B cell (primary cell): ENCODE data around the gene PCBP3. TPM values are rescaled to one million over a fixed set of nuclear protein-coding genes. Genes with fewer than 3 reads are reported as not detected.

Experiments used
- ATAC-seq: fragments of 200-7000 bp; cut with Tn5 transposase; one replicate; pipeline ENCODE4 v1.10.0; 2021; ENCODE audit warnings: low read depth, mild to moderate bottlenecking, moderate number of reproducible peaks, moderate library complexity
- CTCF ChIA-PET: fragments of 350-600 bp; sonication (Branson Sonifier 250); formaldehyde crosslinking; loops from one replicate; lab custom pipeline; 2021; ENCODE audit warnings: antibody characterized with exemption, inconsistent platforms; lab: Charles Lee
- POLR2A ChIA-PET: fragments of 350-600 bp; sonication (Branson Sonifier 250); formaldehyde crosslinking; loops from one replicate; lab custom pipeline; 2021; ENCODE audit warnings: antibody characterized with exemption; lab: Charles Lee
- DNase-seq: peaks from one replicate; pipeline ENCODE4 v3.0.0; 2013
- H2AFZ ChIP-seq: 2 replicates; pipeline ENCODE4 v1.6.1; 2012; ENCODE audit warnings: mild to moderate bottlenecking, low read depth, low read length; ENCODE audit not compliant: insufficient read depth, poor library complexity, severe bottlenecking
- H3K27ac ChIP-seq, 2 donors: 1 replicate in 1 of 2; 2 replicates in 1 of 2; pipeline ENCODE4 v1.5.1; 2012 to 2013; ENCODE audit warnings: low read length in 2 of 2, mild to moderate bottlenecking in 2 of 2, moderate library complexity in 1 of 2
- H3K27me3 ChIP-seq, 4 experiments: fragments of 200-600 bp in 1 of 4; sonication (generic) in 1 of 4; replicated peaks in 1 of 4; 1 replicate in 2 of 4; 2 replicates in 2 of 4; pipeline versions ENCODE4 v1.6.1 to v1.7.0; 2013 to 2016; ENCODE audit warnings: low read length in 3 of 4, mild to moderate bottlenecking in 2 of 4, mixed read lengths in 1 of 4, moderate library complexity in 1 of 4; ENCODE audit not compliant: insufficient read depth in 4 of 4, control insufficient read depth in 3 of 4; ENCODE audit errors: control extremely low read depth in 1 of 4
- H3K36me3 ChIP-seq, 2 experiments: replicated peaks in 1 of 2; 1 replicate in 1 of 2; 2 replicates in 1 of 2; pipeline versions ENCODE4 v1.6.1 to v1.7.1; 2013; ENCODE audit warnings: low read length in 1 of 2; ENCODE audit not compliant: insufficient read depth in 2 of 2, control insufficient read depth in 1 of 2; ENCODE audit errors: control extremely low read depth in 1 of 2, extremely low read depth in 1 of 2
- H3K4me1 ChIP-seq, 2 donors: fragments of 200-600 bp in 1 of 2; sonication (generic) in 1 of 2; 1 replicate in 1 of 2; 2 replicates in 1 of 2; pipeline versions ENCODE4 v1.5.1 to v1.6.1; 2013 to 2017; ENCODE audit warnings: low read length in 2 of 2; ENCODE audit not compliant: control insufficient read depth in 2 of 2, insufficient read depth in 2 of 2
- H3K4me2 ChIP-seq: replicated peaks from 2 replicates; pipeline ENCODE3; 2012; ENCODE audit warnings: mild to moderate bottlenecking, low read depth, low read length; ENCODE audit not compliant: poor library complexity, severe bottlenecking
- H3K4me3 ChIP-seq, 5 experiments: fragments of 200-600 bp in 1 of 5; sonication (generic) in 1 of 5; 1 replicate in 3 of 5; 2 replicates in 2 of 5; pipeline versions ENCODE4 v1.5.1 to v1.7.0; 2011 to 2016; ENCODE audit warnings: low read length in 4 of 5, mild to moderate bottlenecking in 4 of 5, low read depth in 2 of 5, control low read depth in 1 of 5, moderate library complexity in 1 of 5; ENCODE audit not compliant: insufficient read depth in 1 of 5; ENCODE audit errors: control extremely low read depth in 1 of 5, extremely low read depth in 1 of 5
- H3K79me2 ChIP-seq: fragments of 200-600 bp; sonication (generic); one replicate; pipeline ENCODE4 v1.6.0; 2016; ENCODE audit warnings: low read length; ENCODE audit not compliant: control insufficient read depth, insufficient read depth
- H3K9ac ChIP-seq: fragments of 200-600 bp; sonication (generic); 2 replicates; pipeline ENCODE4 v1.6.1; 2017; ENCODE audit warnings: mild to moderate bottlenecking, low read length, moderate library complexity
- H3K9me3 ChIP-seq, 3 donors: one replicate each; pipeline versions ENCODE4 v1.6.1 to v1.7.1; 2013; ENCODE audit warnings: low read length in 2 of 3; ENCODE audit not compliant: control insufficient read depth in 2 of 3, insufficient read depth in 1 of 3; ENCODE audit errors: control extremely low read depth in 1 of 3
- H4K20me1 ChIP-seq: 2 replicates; pipeline ENCODE4 v1.6.0; 2012; ENCODE audit warnings: mild to moderate bottlenecking, low read length; ENCODE audit not compliant: insufficient read depth, control insufficient read depth, poor library complexity, severe bottlenecking
- H3K27ac Mint-ChIP-seq: one replicate; pipeline ENCODE4 v1.8.0; 2021; ENCODE audit warnings: mixed read lengths
- H3K27me3 Mint-ChIP-seq: one replicate; pipeline ENCODE4 v1.8.0; 2021; ENCODE audit warnings: mixed read lengths
- H3K4me1 Mint-ChIP-seq: one replicate; pipeline ENCODE4 v1.8.0; 2021; ENCODE audit warnings: mixed read lengths
- H3K4me3 Mint-ChIP-seq: one replicate; pipeline ENCODE4 v1.8.0; 2021; ENCODE audit warnings: mixed read lengths
- H3K9me3 Mint-ChIP-seq: one replicate; pipeline ENCODE4 v1.8.0; 2022; ENCODE audit warnings: mixed read lengths; ENCODE audit not compliant: insufficient read depth
- CTCF ChIP-seq: fragments of 200-600 bp; IDR thresholded peaks from one replicate; pipeline ENCODE4 v1.8.0; 2022; ENCODE audit warnings: antibody characterized with exemption, mild to moderate bottlenecking
- EZH2 ChIP-seq: IDR thresholded peaks from 2 replicates; pipeline ENCODE4 v1.6.1; 2012; ENCODE audit warnings: borderline replicate concordance, low read depth, mild to moderate bottlenecking, moderate library complexity, low read length; ENCODE audit not compliant: insufficient read depth, poor library complexity, severe bottlenecking
- WGBS: methylation state at CpG from one replicate; pipeline ENCODE4 v1.1.5; 2013; ENCODE audit warnings: missing lambda C conversion rate; ENCODE audit not compliant: insufficient coverage; 5-methylcytosine and 5-hydroxymethylcytosine counted together
- intact Hi-C: fragments of 100-400 bp; cut with micrococcal nuclease; formaldehyde crosslinking; loops from one replicate; pipeline ENCODE4 v1.10.0; 2022
- polyA plus RNA-seq: library from polyadenylated mRNA; depleted of rRNA; stranded (reverse); fragments of >200 nt; gene quantifications from 2 replicates; pipeline ENCODE4 v1.2.3, GENCODE V29; 2012
- total RNA-seq, 2 donors: library from RNA; stranded (reverse); fragments of 120-200 nt in 1 of 2; gene quantifications; 1 replicate in 1 of 2; 2 replicates in 1 of 2; pipeline versions ENCODE4 v1.2.3 to v1.2.4, GENCODE V29; 2013 to 2022

Gene PCBP3
- total and polyA plus RNA-seq, 2 donors (not counting 1 experiment from before 2014, with no cell fraction given), result 0.45 to 2.7 TPM

GRCh38 chr21:45765375-45765774, 121.8 kb downstream of the PCBP3 start:
- no peak for TF ChIP-seq EZH2
- TF ChIP-seq CTCF, result no peak
- no peak overlapping the region for H3K4me3 ChIP-seq
- H3K79me2 ChIP-seq, result no peaks in the 10 kb centered on the region
- H3K27ac ChIP-seq, result no peak overlapping the region
- no peaks in the 10 kb centered on the region for H3K4me1 ChIP-seq
- H3K9ac ChIP-seq, result no peak overlapping the region
- Mint-ChIP-seq H3K27me3 (peaks cover 3% of the 10 kb centered on the region), H3K27ac (no peak overlapping the region), H3K9me3 (no peaks in the 10 kb centered on the region), H3K4me3 (no peak overlapping the region), H3K4me1 (no peaks in the 10 kb centered on the region)
- no peaks in the 10 kb centered on the region for H4K20me1 ChIP-seq
- ChIA-PET CTCF (no interaction called here), POLR2A (no interaction called here)
- WGBS, result 97% methylated on average over 11 of the region's 12 CpGs
- H3K27me3 ChIP-seq, result no peaks in the 10 kb centered on the region
- no peak overlapping the region for H2AFZ ChIP-seq
- ATAC-seq, result no peak
- H3K4me2 ChIP-seq, result no peak overlapping the region
- intact Hi-C loops, result no loop called here
- no peaks in the 10 kb centered on the region for H3K36me3 ChIP-seq
- no peaks in the 10 kb centered on the region for H3K9me3 ChIP-seq
- no peak for DNase-seq

GRCh38 chr21:45766055-45766454, 122.5 kb downstream of the PCBP3 start:
- peaks cover 3% of the 10 kb centered on the region for H3K27me3 Mint-ChIP-seq
- H3K9ac ChIP-seq, result no peak overlapping the region
- ATAC-seq, result no peak
- TF ChIP-seq EZH2 (no peak), CTCF (no peak)
- no peaks in the 10 kb centered on the region for H3K27me3 ChIP-seq
- no peaks in the 10 kb centered on the region for H3K36me3 ChIP-seq
- ChIA-PET POLR2A (no interaction called here), CTCF (no interaction called here)
- no peak for DNase-seq
- no peaks in the 10 kb centered on the region for H3K9me3 ChIP-seq
- H3K27ac ChIP-seq, result no peak overlapping the region
- no peak overlapping the region for H3K4me3 Mint-ChIP-seq
- no peaks in the 10 kb centered on the region for H3K79me2 ChIP-seq
- H3K4me1 Mint-ChIP-seq, result no peaks in the 10 kb centered on the region
- intact Hi-C loops, result no loop called here
- no peak overlapping the region for H3K27ac Mint-ChIP-seq
- no peaks in the 10 kb centered on the region for H3K9me3 Mint-ChIP-seq
- no peak overlapping the region for H3K4me2 ChIP-seq
- no peak overlapping the region for H2AFZ ChIP-seq
- no peaks in the 10 kb centered on the region for H3K4me1 ChIP-seq
- H4K20me1 ChIP-seq, result no peaks in the 10 kb centered on the region
- WGBS, result 92% methylated on average over 11 of the region's 14 CpGs
- H3K4me3 ChIP-seq, result no peak overlapping the region
